GM21381 (cell line): Measurements from ENCODE around the gene NUPR2.
A peak's percentile ranks its signal among the peaks of the same experiment; 100 is the strongest.
"Not testable (repeated sequence)": the region's sequence is repeated elsewhere in the genome, so short reads cannot be mapped to it uniquely, and the experiment has no call there.

Source experiments
- ATAC-seq: cut with Tn5 transposase; IDR thresholded peaks from one replicate; pipeline ENCODE4 v1.9.1; 2021; ENCODE audit warnings: mild to moderate bottlenecking, moderate library complexity; ENCODE audit not compliant: unreplicated experiment

The NUPR2 gene

DNA sequence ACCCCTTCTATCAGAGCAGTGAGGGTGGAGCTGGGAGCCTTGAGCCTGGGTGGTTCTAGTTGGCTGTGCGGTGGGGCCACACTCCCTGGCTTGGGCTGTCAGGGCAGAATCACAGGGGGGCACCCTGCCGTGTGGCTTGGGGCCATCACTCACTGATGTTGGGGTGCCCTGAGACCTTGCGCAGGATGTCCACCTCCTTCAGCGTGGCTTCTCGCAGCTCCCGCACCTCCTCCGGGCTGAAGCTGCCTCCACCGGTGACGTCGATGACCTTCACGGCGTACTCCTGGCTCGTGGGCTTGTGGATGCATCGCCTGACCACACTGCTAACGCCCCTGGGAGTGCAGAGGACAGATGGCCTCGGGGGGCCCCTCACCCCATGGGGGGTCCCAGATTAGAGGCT is 28.8 kb downstream of the NUPR2 start:
- ATAC-seq: no peak

DNA sequence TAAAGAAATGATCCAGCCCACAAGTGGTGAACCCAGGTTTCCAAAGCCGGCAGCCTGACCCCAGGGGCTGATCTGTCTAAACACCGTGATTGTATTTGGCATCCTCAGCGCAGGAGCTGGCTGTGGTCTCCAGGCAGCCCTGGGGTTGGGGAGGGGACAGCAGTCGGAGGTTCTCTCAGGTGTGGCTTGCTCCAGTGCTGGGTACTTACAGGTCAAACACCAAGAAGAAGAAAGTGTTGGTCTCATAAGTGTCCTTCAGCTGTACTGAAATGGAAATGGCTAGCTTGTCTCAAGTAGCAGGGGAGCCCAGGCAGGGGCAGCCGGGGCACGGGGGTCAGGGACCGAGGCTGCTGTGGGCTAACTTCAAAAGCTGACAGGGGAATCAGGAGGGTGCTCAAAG is 29.5 kb downstream of the NUPR2 start:
- no peak for ATAC-seq

DNA sequence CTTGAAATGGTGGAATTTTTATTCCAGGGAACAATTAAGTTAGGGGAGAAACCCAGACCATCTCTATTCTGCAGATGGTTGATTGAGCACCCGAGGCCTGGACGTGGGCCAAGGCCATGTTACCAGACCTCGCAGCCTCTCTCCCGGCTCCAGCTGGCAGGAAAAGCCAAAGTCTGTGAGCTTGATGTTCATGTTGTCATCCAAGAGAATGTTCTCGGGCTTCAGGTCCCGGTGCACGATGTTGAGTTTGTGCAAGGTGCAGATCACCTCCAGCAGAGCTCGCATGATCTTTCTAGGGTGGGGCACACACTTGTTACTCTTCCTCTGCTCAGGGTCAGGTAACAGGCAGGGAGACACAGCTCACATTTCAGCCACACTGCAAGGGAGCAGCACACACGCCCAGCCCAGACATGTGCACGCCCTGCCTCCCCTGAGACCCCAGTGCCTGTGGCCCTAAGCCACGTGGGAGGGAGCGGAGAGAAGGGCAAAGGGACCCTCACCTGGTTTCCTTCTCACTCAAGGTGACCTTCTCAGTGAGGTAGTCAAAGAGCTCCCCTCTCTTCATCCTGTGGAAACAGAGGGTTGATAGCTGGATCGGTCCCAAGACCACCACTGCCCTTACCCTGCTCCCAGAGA is 32.9 kb downstream of the NUPR2 start:
- ATAC-seq: no peak

DNA sequence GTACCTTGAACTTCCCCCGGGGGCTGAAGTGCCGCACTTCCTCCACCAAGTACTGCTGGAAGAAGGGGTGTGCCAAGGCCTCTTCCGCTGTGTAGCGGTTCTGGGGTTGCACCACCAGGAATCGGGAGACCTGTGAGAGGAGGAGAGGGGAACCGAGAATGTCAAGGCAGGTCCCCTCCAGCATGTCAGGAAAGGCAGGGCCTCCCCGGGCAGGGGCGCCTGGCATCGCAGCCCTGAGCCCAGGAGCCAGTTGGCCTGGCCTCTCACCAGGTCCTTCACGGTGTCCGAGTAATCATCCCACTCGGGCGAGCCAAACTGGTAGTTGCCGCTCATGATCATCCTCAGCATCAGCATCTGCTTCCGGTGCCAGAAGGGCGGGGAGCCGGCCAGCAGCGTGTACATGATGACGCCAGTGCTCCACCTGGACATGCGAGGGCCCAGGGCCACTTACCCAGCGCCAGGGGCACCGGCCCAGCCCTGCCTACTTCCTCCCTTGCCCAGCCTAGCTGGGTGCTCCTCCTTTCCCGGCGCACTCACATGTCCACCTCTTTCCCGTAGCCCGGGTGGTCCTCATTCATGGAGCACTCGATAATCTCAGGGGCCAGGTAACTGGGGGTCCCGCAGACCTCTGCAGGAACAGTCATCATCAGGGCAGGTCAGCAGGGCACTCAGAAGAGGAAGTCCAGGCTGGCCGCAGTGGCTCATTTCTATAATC is 34.4 kb downstream of the NUPR2 start:
- no peak for ATAC-seq

DNA sequence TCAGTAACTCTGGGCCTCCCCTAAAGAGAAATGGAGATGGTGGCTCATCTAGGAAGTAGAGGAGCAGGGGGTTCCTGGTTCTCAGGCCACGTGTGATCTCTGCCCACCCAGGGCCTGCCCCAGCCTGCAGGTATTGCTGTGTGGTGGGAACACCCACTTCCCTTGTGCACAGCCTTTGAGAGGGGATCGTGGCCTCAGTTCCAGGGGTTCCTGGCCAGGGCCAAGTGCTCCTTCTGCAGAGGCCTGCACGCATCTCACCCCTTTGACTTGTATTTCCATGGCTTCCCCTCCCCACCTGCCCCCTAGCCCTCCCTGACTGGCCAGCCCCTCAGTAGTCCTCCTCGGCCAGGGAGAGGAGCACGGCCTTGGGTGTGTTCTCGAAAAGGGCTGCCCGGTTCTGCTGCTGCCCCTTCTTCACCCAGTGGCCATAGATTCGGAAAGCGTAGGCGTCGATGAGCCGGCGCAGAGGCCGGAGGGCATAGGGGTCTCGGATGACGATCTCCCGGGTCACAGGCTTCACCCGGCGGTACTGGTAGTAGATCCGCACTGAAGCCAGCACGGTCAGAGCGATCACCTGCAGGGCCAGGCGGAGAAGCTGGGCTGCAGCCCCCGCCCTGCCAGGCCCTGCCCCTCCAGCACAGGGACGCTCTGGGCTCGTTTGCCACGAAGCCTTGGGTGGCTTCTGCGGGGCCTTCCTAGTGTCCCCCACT is 35.3 kb downstream of the NUPR2 start:
- not testable (repeated sequence) for ATAC-seq

DNA sequence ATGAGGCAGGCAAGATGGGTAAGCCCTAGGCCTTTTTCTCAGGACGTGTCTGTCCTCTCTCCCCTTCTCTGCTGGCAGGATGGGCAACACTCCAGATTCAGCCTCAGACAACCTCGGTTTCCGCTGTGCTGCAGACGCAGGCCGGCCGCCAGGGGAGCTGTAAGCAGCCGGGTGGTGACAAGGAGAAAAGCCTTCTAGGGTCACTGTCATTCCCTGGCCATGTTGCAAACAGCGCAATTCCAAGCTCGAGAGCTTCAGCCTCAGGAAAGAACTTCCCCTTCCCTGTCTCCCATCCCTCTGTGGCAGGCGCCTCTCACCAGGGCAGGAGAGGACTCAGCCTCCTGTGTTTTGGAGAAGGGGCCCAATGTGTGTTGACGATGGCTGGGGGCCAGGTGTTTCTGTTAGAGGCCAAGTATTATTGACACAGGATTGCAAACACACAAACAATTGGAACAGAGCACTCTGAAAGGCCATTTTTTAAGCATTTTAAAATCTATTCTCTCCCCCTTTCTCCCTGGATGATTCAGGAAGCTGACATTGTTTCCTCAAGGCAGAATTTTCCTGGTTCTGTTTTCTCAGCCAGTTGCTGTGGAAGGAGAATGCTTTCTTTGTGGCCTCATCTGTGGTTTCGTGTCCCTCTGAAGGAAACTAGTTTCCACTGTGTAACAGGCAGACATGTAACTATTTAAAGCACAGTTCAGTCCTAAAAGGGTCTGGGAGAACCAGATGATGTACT is 36.6 kb downstream of the NUPR2 start:
- no peak for ATAC-seq

DNA sequence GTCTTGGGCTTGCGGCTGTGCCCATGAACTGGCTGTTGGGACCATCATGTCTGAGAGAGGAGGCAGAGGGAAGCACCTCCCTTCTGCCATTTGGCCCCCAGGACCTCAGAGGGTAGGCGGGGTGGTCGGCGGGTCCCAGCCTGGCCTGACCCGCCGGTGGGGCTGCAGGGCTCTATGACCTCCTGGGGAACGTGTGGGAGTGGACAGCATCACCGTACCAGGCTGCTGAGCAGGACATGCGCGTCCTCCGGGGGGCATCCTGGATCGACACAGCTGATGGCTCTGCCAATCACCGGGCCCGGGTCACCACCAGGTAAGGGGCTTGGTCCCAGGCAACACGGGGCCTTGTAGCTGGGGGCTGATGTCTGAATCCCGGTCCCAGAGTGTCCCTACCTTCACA is 38.0 kb downstream of the NUPR2 start:
- no peak for ATAC-seq

DNA sequence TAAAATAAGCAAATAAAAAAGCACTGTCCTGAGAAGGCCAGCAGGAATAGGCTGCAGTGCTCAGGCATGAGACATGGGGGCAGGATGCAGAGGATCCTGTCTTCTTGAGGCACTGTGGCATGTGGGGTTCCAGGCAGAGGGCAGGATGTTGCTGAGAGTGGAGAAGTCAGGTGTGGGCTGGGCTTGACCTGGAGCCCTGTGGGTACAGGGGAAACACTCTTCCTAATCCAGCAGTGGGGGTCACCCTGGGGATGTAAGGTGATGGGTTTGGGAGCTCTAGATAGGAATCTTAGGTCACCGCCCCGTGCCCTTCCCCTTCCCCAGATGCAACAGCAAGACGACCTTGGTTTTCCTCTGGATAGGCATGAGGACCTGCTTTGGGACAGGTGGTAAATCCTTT is 38.5 kb downstream of the NUPR2 start:
- no peak for ATAC-seq

DNA sequence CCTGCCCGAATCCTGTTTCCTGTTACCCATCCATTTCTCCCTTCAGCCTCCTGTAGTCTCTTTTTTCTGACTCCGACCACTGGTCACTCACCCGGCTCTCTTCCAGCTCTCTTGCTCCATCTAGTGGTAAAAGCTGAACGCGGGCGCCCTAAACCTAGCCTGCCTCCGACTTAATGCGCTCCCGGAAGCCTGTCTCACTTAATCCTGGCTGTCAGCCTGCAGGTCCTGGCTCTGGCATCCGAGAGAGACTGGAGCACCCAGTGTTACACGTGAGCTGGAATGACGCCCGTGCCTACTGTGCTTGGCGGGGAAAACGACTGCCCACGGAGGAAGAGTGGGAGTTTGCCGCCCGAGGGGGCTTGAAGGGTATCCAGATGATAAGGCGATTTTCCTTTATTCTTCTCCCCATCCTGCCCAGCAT is 41.8 kb downstream of the NUPR2 start:
- ATAC-seq: peak; percentile 91

DNA sequence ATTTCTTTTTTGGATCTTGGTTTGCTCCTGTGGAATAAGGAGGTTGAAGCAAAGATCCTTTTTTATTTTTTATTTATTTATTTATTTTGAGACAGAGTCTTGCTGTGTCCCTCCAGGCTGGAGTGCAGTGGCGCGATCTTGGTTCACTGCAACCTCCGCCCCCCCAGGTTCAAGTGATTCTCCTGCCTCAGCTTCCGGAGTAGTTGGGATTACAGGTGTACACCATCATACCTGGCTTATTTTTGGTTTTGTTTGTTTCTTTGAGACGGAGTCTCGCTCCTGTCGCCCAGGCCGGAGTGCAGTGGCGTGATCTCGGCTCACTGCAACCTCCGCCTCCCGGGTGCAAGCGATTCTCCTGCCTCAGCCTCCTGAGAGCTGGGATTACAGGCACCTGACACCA is 49.8 kb downstream of the NUPR2 start:
- not testable (repeated sequence) for ATAC-seq
